K562 (cell line): Measurements from ENCODE around the gene ELP1. TPM values are rescaled to one million over a fixed set of nuclear protein-coding genes. Genes with fewer than 3 reads are reported as not detected.

Experiments
- ATAC-seq: fragments of 200-7000 bp; cut with Tn5 transposase; 3 replicates; pipeline ENCODE4 v1.9.1; 2020; ENCODE audit warnings: moderate library complexity
- BruUV-seq: library from RNA; stranded (reverse); fragments of 400-500 nt; replicated peaks from 2 replicates; lab custom pipeline; 2021; lab: Mats Ljungman, UMichigan
- CTCF ChIA-PET: fragments of 300-600 bp; formaldehyde crosslinking; extraction: SDS; loops from one replicate; lab custom pipeline; 2021; ENCODE audit warnings: low intra/inter-chr PET ratio; lab: Yijun Ruan, JAX
- POLR2A ChIA-PET: fragments of 300-600, 350-650 bp; sonication (Branson Sonifier 250); formaldehyde crosslinking; extraction: SDS; loops from one replicate; lab custom pipeline; 2021; ENCODE audit warnings: antibody characterized with exemption, inconsistent platforms; lab: Yijun Ruan, JAX
- DNase-seq, 4 experiments: peaks; one replicate each; pipeline versions ENCODE4 v3.0.0 to v3.0.0-alpha.2; 2011 to 2018; ENCODE audit warnings: low spot score in 3 of 4, mixed read lengths in 3 of 4; ENCODE audit errors: extremely low read depth in 1 of 4
- FAIRE-seq: peaks from 2 replicates; lab custom pipeline; 2011; peaks lifted over from hg19 to GRCh38; lab: Jason Lieb, UNC
- H2AFZ ChIP-seq: 2 replicates; pipeline ENCODE4 v1.6.0; 2011; ENCODE audit warnings: low read depth, low read length, control low read depth, inconsistent platforms
- H3K27ac ChIP-seq: fragments of 200-600 bp; 3 replicates; pipeline ENCODE4 v1.8.0; 2011; ENCODE audit warnings: low read depth, mild to moderate bottlenecking, control low read depth, inconsistent platforms, low read length, moderate library complexity, mixed read lengths; ENCODE audit errors: extremely low read depth
- H3K27me3 ChIP-seq, 2 experiments: fragments of 300-600 bp in 1 of 2; 2 replicates in 1 of 2; 3 replicates in 1 of 2; pipeline versions ENCODE4 v1.6.0 to v1.8.0; 2011; ENCODE audit warnings: inconsistent platforms in 2 of 2, low read length in 2 of 2, mild to moderate bottlenecking in 1 of 2, mixed read lengths in 1 of 2, moderate library complexity in 1 of 2; ENCODE audit not compliant: control insufficient read depth in 2 of 2, insufficient read depth in 2 of 2
- H3K36me3 ChIP-seq: fragments of 300-600 bp; 3 replicates; pipeline ENCODE4 v1.8.0; 2011; ENCODE audit warnings: mild to moderate bottlenecking, low read length, inconsistent platforms; ENCODE audit not compliant: control insufficient read depth, insufficient read depth
- H3K4me1 ChIP-seq, 2 experiments: fragments of 200-600 bp in 1 of 2; replicated peaks in 1 of 2; 2 replicates in 1 of 2; 3 replicates in 1 of 2; pipeline versions ENCODE4 v1.5.1 to v1.8.0; 2011; ENCODE audit warnings: inconsistent platforms in 2 of 2, low read length in 2 of 2, mild to moderate bottlenecking in 1 of 2, mixed read lengths in 1 of 2, moderate library complexity in 1 of 2; ENCODE audit not compliant: control insufficient read depth in 2 of 2, insufficient read depth in 2 of 2
- H3K4me2 ChIP-seq: 2 replicates; pipeline ENCODE4 v1.6.1; 2011; ENCODE audit warnings: low read length, control low read depth, inconsistent platforms, mixed read lengths; ENCODE audit not compliant: insufficient read depth
- H3K4me3 ChIP-seq: fragments of 200-600 bp; sonication (generic), shearing (Covaris generic); 2 replicates; pipeline ENCODE4 v1.5.1; 2016; ENCODE audit warnings: control low read depth, inconsistent platforms
- H3K79me2 ChIP-seq: fragments of 200-600 bp; 3 replicates; pipeline ENCODE4 v1.8.0; 2011; ENCODE audit warnings: low read length, inconsistent platforms; ENCODE audit not compliant: control insufficient read depth, insufficient read depth
- H3K9ac ChIP-seq, 2 experiments: 2 replicates each; pipeline versions ENCODE4 v1.6.0 to v1.6.1; 2011; ENCODE audit warnings: low read depth in 2 of 2, low read length in 2 of 2, control low read depth in 1 of 2, inconsistent platforms in 1 of 2, mild to moderate bottlenecking in 1 of 2, mixed read lengths in 1 of 2; ENCODE audit not compliant: insufficient read depth in 1 of 2
- H3K9me1 ChIP-seq: one replicate; pipeline ENCODE4 v1.6.0; 2011; ENCODE audit warnings: inconsistent platforms, mild to moderate bottlenecking, low read length, moderate library complexity; ENCODE audit not compliant: control insufficient read depth, insufficient read depth
- H3K9me3 ChIP-seq: replicated peaks from 2 replicates; pipeline ENCODE4 v1.5.1; 2011; ENCODE audit warnings: low read depth, low read length, inconsistent platforms; ENCODE audit not compliant: control insufficient read depth, insufficient read depth
- H4K20me1 ChIP-seq: replicated peaks from 2 replicates; pipeline ENCODE4 v1.6.1; 2011; ENCODE audit warnings: low read length, inconsistent platforms, mixed read lengths; ENCODE audit not compliant: control insufficient read depth, insufficient read depth
- CC2D1A ChIP-seq: fragments of 450-650 bp; IDR thresholded peaks from 2 replicates; pipeline ENCODE4 v1.6.1; 2017; ENCODE audit warnings: mild to moderate bottlenecking
- GABPA ChIP-seq: fragments of 200-800 bp; sonication (Bioruptor generic); conservative IDR thresholded peaks from 2 replicates; pipeline ENCODE4 v1.6.1; 2016; ENCODE audit warnings: low read depth, missing genetic modification characterization, missing compliant biosample characterization
- HMGN3 ChIP-seq: IDR thresholded peaks from 2 replicates; pipeline ENCODE4 v1.6.1; 2011; ENCODE audit warnings: borderline replicate concordance, low read depth, mild to moderate bottlenecking, mixed read lengths, low read length; ENCODE audit not compliant: insufficient read length; ENCODE audit errors: extremely low read depth
- ILF3 ChIP-seq: fragments of 450-650 bp; IDR thresholded peaks from 2 replicates; pipeline ENCODE4 v1.6.1; 2018; ENCODE audit warnings: antibody characterized with exemption, mild to moderate bottlenecking, moderate library complexity, borderline replicate concordance
- LCOR ChIP-seq: sonication (generic); formaldehyde crosslinking; IDR thresholded peaks from 2 replicates; pipeline ENCODE4 v1.8.0; 2022; ENCODE audit warnings: mild to moderate bottlenecking, missing genetic modification reagents
- MEF2A ChIP-seq: IDR thresholded peaks from 2 replicates; pipeline ENCODE4 v1.6.1; 2011; ENCODE audit warnings: low read depth, mild to moderate bottlenecking, low read length, moderate library complexity; ENCODE audit not compliant: control insufficient read depth
- PATZ1 ChIP-seq: fragments of 250-450 bp; sonication (Bioruptor Pico); IDR thresholded peaks from 2 replicates; pipeline ENCODE4 v1.5.0; 2020; ENCODE audit warnings: mild to moderate bottlenecking, borderline replicate concordance
- RAD21 ChIP-seq, 2 experiments: fragments of 250-450 bp in 1 of 2; fragments of 450-650 bp in 1 of 2; sonication (Bioruptor Pico) in 1 of 2; formaldehyde crosslinking in 1 of 2; IDR thresholded peaks in 1 of 2; conservative IDR thresholded peaks in 1 of 2; 2 replicates each; pipeline versions ENCODE4 v1.4.0 to v1.8.0; 2020 to 2022; ENCODE audit warnings: mild to moderate bottlenecking in 2 of 2, moderate library complexity in 1 of 2
- SMAD4 ChIP-seq: fragments of 250-450 bp; sonication (Bioruptor Pico); conservative IDR thresholded peaks from 2 replicates; pipeline ENCODE4 v1.8.0; 2021; ENCODE audit warnings: inconsistent platforms, mild to moderate bottlenecking, moderate library complexity
- SMARCE1 ChIP-seq: fragments of 450-650 bp; IDR thresholded peaks from 2 replicates; pipeline ENCODE4 v1.7.1; 2016; ENCODE audit warnings: mild to moderate bottlenecking
- SNIP1 ChIP-seq: fragments of 450-650 bp; IDR thresholded peaks from 2 replicates; pipeline ENCODE4 v1.7.1; 2017; ENCODE audit warnings: low read depth, mild to moderate bottlenecking
- SREBF2 ChIP-seq: sonication (generic); formaldehyde crosslinking; IDR thresholded peaks from 2 replicates; pipeline ENCODE4 v1.4.0; 2020; ENCODE audit warnings: mild to moderate bottlenecking, missing genetic modification reagents
- TAL1 ChIP-seq: fragments of 450-650 bp; IDR thresholded peaks from 2 replicates; pipeline ENCODE4 v1.6.1; 2016; ENCODE audit warnings: mild to moderate bottlenecking
- TCF3 ChIP-seq: sonication (generic); formaldehyde crosslinking; IDR thresholded peaks from 2 replicates; pipeline ENCODE4 v1.4.0; 2020; ENCODE audit warnings: mild to moderate bottlenecking, missing genetic modification reagents
- TGIF2 ChIP-seq: sonication (generic); formaldehyde crosslinking; IDR thresholded peaks from 2 replicates; pipeline ENCODE4 v1.8.1; 2022; ENCODE audit warnings: mild to moderate bottlenecking, missing genetic modification reagents, moderate library complexity
- UBTF ChIP-seq, 2 experiments: IDR thresholded peaks; 2 replicates each; pipeline ENCODE4 v1.6.1; 2012; ENCODE audit warnings: improper control_type of control experiment in 2 of 2, low read depth in 2 of 2, low read length in 2 of 2, borderline replicate concordance in 1 of 2
- ZNF24 ChIP-seq: fragments of 450-650 bp; IDR thresholded peaks from 2 replicates; pipeline ENCODE4 v1.6.1; 2016
- WGBS: fragments of 100-300 bp; shearing (Covaris generic); methylation state at CpG from one replicate; pipeline ENCODE4 v1.1.6; 2016; ENCODE audit warnings: low coverage, mixed read lengths; ENCODE audit not compliant: insufficient coverage; ENCODE audit errors: missing lambda C conversion rate; 5-methylcytosine and 5-hydroxymethylcytosine counted together
- in situ Hi-C: fragments of 300-500 bp; cut with MboI; formaldehyde crosslinking; loops from 4 replicates; pipeline ENCODE4 v1.15.0; 2018; ENCODE audit warnings: inconsistent platforms, mixed read lengths
- intact Hi-C: fragments of 100-400 bp; cut with micrococcal nuclease; formaldehyde crosslinking; loops from 2 replicates; pipeline ENCODE4 v1.14.2; 2022
- polyA plus RNA-seq, 8 experiments: library from polyadenylated mRNA; depleted of rRNA in 4 of 8; stranded (reverse) in 5 of 8; unstranded in 3 of 8; fragments of >200 nt; fragmentation: Nextera tagmentation in 2 of 8; fragmentation: Illumina TruSeq in 1 of 8; extraction: Ambion mirVana in 2 of 8; extraction: Trizol in 1 of 8; gene quantifications; 2 replicates each; pipeline versions ENCODE4 v1.2.1 to v1.2.3, GENCODE V29; 2011 to 2014; ENCODE audit warnings: inconsistent platforms in 1 of 8, missing spikeins in 1 of 8
- total RNA-seq, 7 experiments: library from RNA; depleted of rRNA in 6 of 7; stranded (reverse); fragments of >200 nt in 6 of 7; fragmentation: Illumina TruSeq in 2 of 7; extraction: Trizol in 2 of 7; gene quantifications; 2 replicates each; pipeline versions ENCODE4 v1.2.1 to v1.2.3, GENCODE V29; 2011 to 2021; ENCODE audit warnings: low replicate concordance in 1 of 7

The ELP1 gene
- total and polyA plus RNA-seq, 9 of the 15 experiments (the other 6 are each of a cell fraction or from before 2014, with no cell fraction given), result 17.0 to 48.6 (median 39.7) TPM

GRCh38 chr9:108835831-108836230, 98.1 kb downstream of the ELP1 start (continued):
- TF ChIP-seq PATZ1 (CRISPR knock-in tag), result no peak

GRCh38 chr9:108834959-108835665, 98.8 kb downstream of the ELP1 start:
- FAIRE-seq (no peak), ATAC-seq (no peak)
- Histone ChIP-seq H3K4me1 (no peaks in the 10 kb centered on the region; a peak in 1 of 5 replicates), H3K9me3 (no peaks in the 10 kb centered on the region), H3K36me3 (no peaks in the 10 kb centered on the region), H3K4me2 (no peak overlapping the region), H3K4me3 (no peak overlapping the region), H4K20me1 (no peaks in the 10 kb centered on the region), H3K9ac (no peak overlapping the region)
- WGBS, result 0% methylated on average over 4 of the region's 4 CpGs
- POLR2A ChIA-PET, result interaction anchor here (1.0 kb wide), 1 partner anchor 17 kb away, joined by 3 read pairs; no protein-coding TSS in a partner anchor
- CTCF ChIA-PET, result no interaction called here
- no peak for TF ChIP-seq UBTF (IDR thresholded peaks at IDR 0.05; ENCODE audit: borderline replicate concordance in 1 of 2, low read depth in 2 of 2, low read length in 2 of 2)
- no peak for TF ChIP-seq HMGN3
- TF ChIP-seq ILF3, result no peak
- TF ChIP-seq CC2D1A, result no peak
- peak; percentile 62 for TF ChIP-seq TCF3 (CRISPR knock-in tag)
- peak; percentile 22; the same call in 1 of the 2 replicates for TF ChIP-seq MEF2A
- no peak for TF ChIP-seq SNIP1
- no peak for TF ChIP-seq ZNF24
- peak; percentile 60; the same call in 1 of the 2 replicates for TF ChIP-seq SMAD4 (CRISPR knock-in tag)
- no peak for TF ChIP-seq RAD21 (CRISPR knock-in tag; conservative IDR thresholded peaks at IDR 0.05 in 1 of 2, IDR thresholded peaks at IDR 0.05 in 1 of 2)
- TF ChIP-seq SREBF2 (CRISPR knock-in tag), result no peak
- no peak for TF ChIP-seq LCOR (CRISPR knock-in tag)
- 0 out of 2 replicates have a peak, but pooled peaks have one; percentile 31 for TF ChIP-seq TAL1
- TF ChIP-seq GABPA (tag), result peak; percentile 40; the same call in 1 of the 2 replicates
- TF ChIP-seq TGIF2 (CRISPR knock-in tag), result no peak
- no peak for TF ChIP-seq SMARCE1
- TF ChIP-seq, all 486 proteins: peak for 5
- intact Hi-C loops (no loop called here), in situ Hi-C loops (no loop called here)
- no peak for DNase-seq
- Histone ChIP-seq H2AFZ (no peak overlapping the region), H3K27ac (no peak overlapping the region), H3K27me3 (peaks cover 12 to 23% of the 10 kb centered on the region in 2 experiments; a peak in 4 of 5 replicates), H3K9me1 (no peaks in the 10 kb centered on the region), H3K79me2 (no peaks in the 10 kb centered on the region)
- BruUV-seq, result no TSS peak
